ENCODE measurements around the gene ACAA2.
A peak's percentile ranks its signal among the peaks of the same experiment; 100 is the strongest.
"Not testable (repeated sequence)": the region's sequence is repeated elsewhere in the genome, so short reads cannot be mapped to it uniquely, and the experiment has no call there.

Gene ACAA2

GRCh38 chr18:49838381-49838780, 25.0 kb upstream of the ACAA2 start:
- Histone ChIP-seq H3K36me3 (ENCODE audit: insufficient read depth, low read length) (no peaks in the 10 kb centered on the region), H3K4me1 (ENCODE audit: insufficient read depth, low read length) (no peaks in the 10 kb centered on the region)

GRCh38 chr18:49837889-49838288, 24.6 kb upstream of the ACAA2 start:
- no peaks in the 10 kb centered on the region for H3K9me3 ChIP-seq (ENCODE audit: control insufficient read depth, insufficient read depth, low read length)
- H3K36me3 ChIP-seq (ENCODE audit: insufficient read depth, low read length): no peaks in the 10 kb centered on the region
- no peak overlapping the region for H3K9ac ChIP-seq (ENCODE audit: low read depth, low read length)
- H3K4me1 ChIP-seq (ENCODE audit: insufficient read depth, low read length): no peaks in the 10 kb centered on the region

More at GRCh38 chr18:49838381-49838780, 25.0 kb upstream of the ACAA2 start:
- H3K9ac ChIP-seq (ENCODE audit: low read depth, low read length): no peak overlapping the region
- no peaks in the 10 kb centered on the region for H3K9me3 ChIP-seq (ENCODE audit: control insufficient read depth, insufficient read depth, low read length)

GRCh38 chr18:49837316-49837835, 24.0 kb upstream of the ACAA2 start:
- H3K9ac ChIP-seq (ENCODE audit: low read depth, low read length); H3K9me3 ChIP-seq (ENCODE audit: control insufficient read depth, insufficient read depth, low read length); H3K4me1 ChIP-seq (ENCODE audit: insufficient read depth, low read length); H3K36me3 ChIP-seq (ENCODE audit: insufficient read depth, low read length): not testable (repeated sequence)

GRCh38 chr18:49835405-49835804, 22.1 kb upstream of the ACAA2 start:
- no peaks in the 10 kb centered on the region for H3K4me1 ChIP-seq (ENCODE audit: insufficient read depth, low read length)
- H3K9ac ChIP-seq (ENCODE audit: low read depth, low read length): no peak overlapping the region
- no peaks in the 10 kb centered on the region for H3K9me3 ChIP-seq (ENCODE audit: control insufficient read depth, insufficient read depth, low read length)
- no peaks in the 10 kb centered on the region for H3K36me3 ChIP-seq (ENCODE audit: insufficient read depth, low read length)

GRCh38 chr18:49834258-49834657, 20.9 kb upstream of the ACAA2 start:
- Histone ChIP-seq H3K36me3 (ENCODE audit: insufficient read depth, low read length) (no peaks in the 10 kb centered on the region), H3K9ac (ENCODE audit: low read depth, low read length) (no peak overlapping the region), H3K4me1 (ENCODE audit: insufficient read depth, low read length) (no peaks in the 10 kb centered on the region), H3K9me3 (ENCODE audit: control insufficient read depth, insufficient read depth, low read length) (no peaks in the 10 kb centered on the region)

- H3K9ac ChIP-seq (ENCODE audit: low read depth, low read length): no peak overlapping the region
- H3K36me3 ChIP-seq (ENCODE audit: insufficient read depth, low read length): no peaks in the 10 kb centered on the region
- H3K4me1 ChIP-seq (ENCODE audit: insufficient read depth, low read length): no peaks in the 10 kb centered on the region
- H3K9me3 ChIP-seq (ENCODE audit: control insufficient read depth, insufficient read depth, low read length): no peaks in the 10 kb centered on the region
These were observed 20.5 kb upstream of the ACAA2 start for GRCh38 chr18:49833814-49834213.

- Histone ChIP-seq H3K36me3 (ENCODE audit: insufficient read depth, low read length) (no peaks in the 10 kb centered on the region), H3K9me3 (ENCODE audit: control insufficient read depth, insufficient read depth, low read length) (peaks cover 8% of the 10 kb centered on the region; the same call in 1 of the 2 replicates), H3K4me1 (ENCODE audit: insufficient read depth, low read length) (no peaks in the 10 kb centered on the region), H3K9ac (ENCODE audit: low read depth, low read length) (no peak overlapping the region)
These were observed 18.9 kb upstream of the ACAA2 start for GRCh38 chr18:49832221-49832647.

- Histone ChIP-seq H3K9me3 (ENCODE audit: control insufficient read depth, insufficient read depth, low read length) (peaks cover 8% of the 10 kb centered on the region; the same call in 1 of the 2 replicates), H3K36me3 (ENCODE audit: insufficient read depth, low read length) (no peaks in the 10 kb centered on the region), H3K4me1 (ENCODE audit: insufficient read depth, low read length) (no peaks in the 10 kb centered on the region), H3K9ac (ENCODE audit: low read depth, low read length) (no peak overlapping the region)
These were observed 14.7 kb upstream of the ACAA2 start for GRCh38 chr18:49827996-49828395.

- no peaks in the 10 kb centered on the region for H3K4me1 ChIP-seq (ENCODE audit: insufficient read depth, low read length)
- H3K9me3 ChIP-seq (ENCODE audit: control insufficient read depth, insufficient read depth, low read length): no peaks in the 10 kb centered on the region
- H3K9ac ChIP-seq (ENCODE audit: low read depth, low read length): no peak overlapping the region
- H3K36me3 ChIP-seq (ENCODE audit: insufficient read depth, low read length): no peaks in the 10 kb centered on the region
These were observed 6.7 kb upstream of the ACAA2 start for GRCh38 chr18:49819823-49820671.

- no peaks in the 10 kb centered on the region for H3K36me3 ChIP-seq (ENCODE audit: insufficient read depth, low read length)
- no peaks in the 10 kb centered on the region for H3K4me1 ChIP-seq (ENCODE audit: insufficient read depth, low read length)
- no peaks in the 10 kb centered on the region for H3K9me3 ChIP-seq (ENCODE audit: control insufficient read depth, insufficient read depth, low read length)
- H3K9ac ChIP-seq (ENCODE audit: low read depth, low read length): no peak overlapping the region
These were observed 5.8 kb upstream of the ACAA2 start for GRCh38 chr18:49819071-49819662.

- H3K36me3 ChIP-seq (ENCODE audit: insufficient read depth, low read length): no peaks in the 10 kb centered on the region
- no peak overlapping the region for H3K9ac ChIP-seq (ENCODE audit: low read depth, low read length)
- no peaks in the 10 kb centered on the region for H3K9me3 ChIP-seq (ENCODE audit: control insufficient read depth, insufficient read depth, low read length)
- H3K4me1 ChIP-seq (ENCODE audit: insufficient read depth, low read length): no peaks in the 10 kb centered on the region
These were observed 4.6 kb upstream of the ACAA2 start for GRCh38 chr18:49817947-49818346.

GRCh38 chr18:49815927-49816326, 2.6 kb upstream of the ACAA2 start:
- H3K4me1 ChIP-seq (ENCODE audit: insufficient read depth, low read length): 0 out of 2 replicates have a peak, but pooled peaks cover 3% of the 10 kb centered on the region
- no peaks in the 10 kb centered on the region for H3K9me3 ChIP-seq (ENCODE audit: control insufficient read depth, insufficient read depth, low read length)
- no peaks in the 10 kb centered on the region for H3K36me3 ChIP-seq (ENCODE audit: insufficient read depth, low read length)
- H3K9ac ChIP-seq (ENCODE audit: low read depth, low read length): no peak overlapping the region

- Histone ChIP-seq H3K36me3 (ENCODE audit: insufficient read depth, low read length) (no peaks in the 10 kb centered on the region), H3K9ac (ENCODE audit: low read depth, low read length) (peak overlapping the region; percentile 85), H3K4me1 (ENCODE audit: insufficient read depth, low read length) (0 out of 2 replicates have a peak, but pooled peaks cover 3% of the 10 kb centered on the region), H3K9me3 (ENCODE audit: control insufficient read depth, insufficient read depth, low read length) (peaks cover 3% of the 10 kb centered on the region; the same call in 1 of the 2 replicates)
These were observed 790 bp upstream of the ACAA2 start for GRCh38 chr18:49814147-49814499.

- H3K9ac ChIP-seq (ENCODE audit: low read depth, low read length): peak overlapping the region; percentile 85
- 0 out of 2 replicates have a peak, but pooled peaks cover 3% of the 10 kb centered on the region for H3K4me1 ChIP-seq (ENCODE audit: insufficient read depth, low read length)
- H3K36me3 ChIP-seq (ENCODE audit: insufficient read depth, low read length): no peaks in the 10 kb centered on the region
- peaks cover 6% of the 10 kb centered on the region; the same call in 1 of the 2 replicates for H3K9me3 ChIP-seq (ENCODE audit: control insufficient read depth, insufficient read depth, low read length)
These were observed 339 bp downstream of the ACAA2 start for GRCh38 chr18:49813069-49813318.
